ENCODE measurements around the gene OR13J1. TPM values are rescaled to one million over a fixed set of nuclear protein-coding genes. Genes with fewer than 3 reads are reported as not detected.

Gene OR13J1
- total and polyA plus RNA-seq, 4 donors: not detected

GRCh38 chr9:35905051-35905781, 35.0 kb upstream of the OR13J1 start:
- no peaks in the 10 kb centered on the region for H3K27me3 ChIP-seq (ENCODE audit: control insufficient read depth in 4 of 4, insufficient read depth in 4 of 4, low read length in 3 of 4)
- no peak for TF ChIP-seq JUND (IDR thresholded peaks at IDR 0.05)
- no peak for TF ChIP-seq YY1 (IDR thresholded peaks at IDR 0.05)
- TF ChIP-seq SP1 (IDR thresholded peaks at IDR 0.05): no peak
- TF ChIP-seq ZBTB33 (IDR thresholded peaks at IDR 0.05): no peak
- TF ChIP-seq FOXA1 (IDR thresholded peaks at IDR 0.05): no peak
- no peak for TF ChIP-seq HNF4G (IDR thresholded peaks at IDR 0.05)
- TF ChIP-seq TAF1 (conservative IDR thresholded peaks at IDR 0.05): no peak
- no peak for TF ChIP-seq RXRA (IDR thresholded peaks at IDR 0.05)
- TF ChIP-seq NR2F2 (IDR thresholded peaks at IDR 0.05): no peak
- no peak for TF ChIP-seq CTCF (IDR thresholded peaks at IDR 0.05; ENCODE audit: low read depth, low read length, missing input control)
- TF ChIP-seq REST (IDR thresholded peaks at IDR 0.05): no peak
- TF ChIP-seq MAX (IDR thresholded peaks at IDR 0.05): no peak
- TF ChIP-seq GABPA (IDR thresholded peaks at IDR 0.05 in 1 of 2, conservative IDR thresholded peaks at IDR 0.05 in 1 of 2): no peak
- no peak for TF ChIP-seq ATF3 (IDR thresholded peaks at IDR 0.05)
- TF ChIP-seq HNF4A (conservative IDR thresholded peaks at IDR 0.05): no peak
- TF ChIP-seq EGR1 (IDR thresholded peaks at IDR 0.05; ENCODE audit: low read depth in 2 of 2): no peak
- no peak overlapping the region for H3K9ac ChIP-seq (ENCODE audit: low read depth in 1 of 2, low read length in 2 of 2)
- H3K4me3 ChIP-seq (ENCODE audit: low read depth in 1 of 3, low read length in 3 of 3): no peak overlapping the region
- 77% methylated on average over 8 of the region's 8 CpGs for WGBS
- peak overlapping the region; percentile 67 to 78 for H3K27ac ChIP-seq (ENCODE audit: low read depth in 1 of 2, low read length in 2 of 2)
- H3K4me1 ChIP-seq (ENCODE audit: control insufficient read depth in 4 of 4, insufficient read depth in 4 of 4, low read length in 3 of 4): peaks cover 16 to 40% (median 33%) of the 10 kb centered on the region in 4 donors
- no peaks in the 10 kb centered on the region for H3K9me3 ChIP-seq (ENCODE audit: control insufficient read depth in 4 of 4, low read length in 3 of 4)
- no peaks in the 10 kb centered on the region for H3K36me3 ChIP-seq (ENCODE audit: control insufficient read depth in 4 of 4, insufficient read depth in 3 of 4, low read depth in 1 of 4, low read length in 3 of 4)
- no peak for DNase-seq (ENCODE audit: low spot score)
